CD4-positive, alpha-beta T cell (primary cell): Measurements from ENCODE around the gene NT5DC1. TPM values are rescaled to one million over a fixed set of nuclear protein-coding genes. Genes with fewer than 3 reads are reported as not detected.

Experiments
- ATAC-seq: fragments of 200-7000 bp; cut with Tn5 transposase; one replicate; pipeline ENCODE4 v1.10.0; 2022; ENCODE audit warnings: mild to moderate bottlenecking; ENCODE audit not compliant: poor library complexity
- CTCF ChIA-PET: fragments of 350-600 bp; sonication (Branson Sonifier 250); formaldehyde crosslinking; loops from one replicate; lab custom pipeline; 2021; ENCODE audit warnings: antibody characterized with exemption, inconsistent platforms; lab: Charles Lee
- POLR2A ChIA-PET: fragments of 350-600 bp; sonication (Branson Sonifier 250); formaldehyde crosslinking; loops from one replicate; lab custom pipeline; 2021; ENCODE audit warnings: antibody characterized with exemption, inconsistent platforms; lab: Charles Lee
- DNase-seq, 14 experiments: peaks; one replicate each; pipeline ENCODE4 v3.0.0-alpha.2; 2013 to 2020; ENCODE audit warnings: mixed read lengths in 2 of 14
- H3K27ac ChIP-seq, 2 donors: one replicate each; pipeline versions ENCODE4 v1.5.1 to v1.7.0; 2013; ENCODE audit warnings: low read length in 2 of 2, low read depth in 1 of 2, mild to moderate bottlenecking in 1 of 2
- H3K27me3 ChIP-seq, 2 experiments: 1 replicate in 1 of 2; 2 replicates in 1 of 2; pipeline versions ENCODE4 v1.6.1 to v1.7.0; 2013; ENCODE audit warnings: low read length in 2 of 2, control low read depth in 1 of 2, mild to moderate bottlenecking in 1 of 2, moderate library complexity in 1 of 2; ENCODE audit not compliant: insufficient read depth in 2 of 2, control insufficient read depth in 1 of 2
- H3K36me3 ChIP-seq: one replicate; pipeline ENCODE4 v1.6.1; 2013; ENCODE audit warnings: low read length, control low read depth; ENCODE audit not compliant: insufficient read depth
- H3K4me1 ChIP-seq: one replicate; pipeline ENCODE4 v1.6.1; 2013; ENCODE audit warnings: low read length, control low read depth; ENCODE audit not compliant: insufficient read depth
- H3K4me3 ChIP-seq: one replicate; pipeline ENCODE4 v1.5.1; 2013; ENCODE audit warnings: mild to moderate bottlenecking, low read length, moderate library complexity
- H3K9me3 ChIP-seq, 2 experiments: 1 replicate in 1 of 2; 2 replicates in 1 of 2; pipeline versions ENCODE4 v1.6.1 to v1.7.0; 2013; ENCODE audit warnings: low read length in 2 of 2, mild to moderate bottlenecking in 2 of 2, control low read depth in 1 of 2, moderate library complexity in 1 of 2; ENCODE audit not compliant: control insufficient read depth in 1 of 2, insufficient read depth in 1 of 2
- H3K27ac Mint-ChIP-seq: one replicate; pipeline ENCODE4 v1.8.0; 2020; ENCODE audit warnings: mixed read lengths
- H3K27me3 Mint-ChIP-seq: one replicate; pipeline ENCODE4 v1.8.0; 2021; ENCODE audit warnings: mixed read lengths
- H3K36me3 Mint-ChIP-seq: one replicate; pipeline ENCODE4 v1.8.0; 2021; ENCODE audit warnings: low read depth, mixed read lengths
- H3K4me1 Mint-ChIP-seq: one replicate; pipeline ENCODE4 v1.8.0; 2021; ENCODE audit warnings: low read depth, mixed read lengths
- H3K4me3 Mint-ChIP-seq: one replicate; pipeline ENCODE4 v1.8.0; 2020; ENCODE audit warnings: mild to moderate bottlenecking, mixed read lengths
- H3K9me3 Mint-ChIP-seq: one replicate; pipeline ENCODE4 v1.8.0; 2020; ENCODE audit warnings: mixed read lengths
- CTCF ChIP-seq: fragments of 200-600 bp; IDR thresholded peaks from one replicate; pipeline ENCODE4 v1.8.0; 2022; ENCODE audit warnings: antibody characterized with exemption, mild to moderate bottlenecking
- intact Hi-C, 2 experiments: fragments of 100-400 bp; cut with DNase I in 1 of 2; cut with micrococcal nuclease in 1 of 2; formaldehyde crosslinking; loops; one replicate each; pipeline versions ENCODE4 v1.15.1 to v1.9.0; 2023 to 2025; cut with DNase I, micrococcal nuclease
- total RNA-seq, 174 experiments: library from RNA in 2 of 174; stranded (reverse) in 2 of 174; gene quantifications; one replicate each; pipeline ENCODE4 v1.2.3 and lab custom pipeline; 2021 to 2026

Gene NT5DC1
- total RNA-seq, 2 experiments from 2014 or later: 24.2 to 27.2 TPM

- Histone ChIP-seq H3K27me3 (no peaks in the 10 kb centered on the region), H3K36me3 (no peaks in the 10 kb centered on the region), H3K4me3 (no peak overlapping the region), H3K4me1 (no peaks in the 10 kb centered on the region), H3K9me3 (no peaks in the 10 kb centered on the region), H3K27ac (no peak overlapping the region)
- Mint-ChIP-seq H3K4me3 (no peak overlapping the region), H3K27me3 (no peaks in the 10 kb centered on the region), H3K27ac (no peak overlapping the region), H3K9me3 (no peaks in the 10 kb centered on the region), H3K4me1 (peaks cover 3% of the 10 kb centered on the region), H3K36me3 (no peaks in the 10 kb centered on the region)
- ChIA-PET CTCF (no interaction called here), POLR2A (interaction anchor here (0.6 kb wide), 1 partner anchor 9 kb away, joined by 3 read pairs; no protein-coding TSS in a partner anchor)
- ATAC-seq: no peak
- no peak for TF ChIP-seq CTCF
- DNase-seq: no peak
- intact Hi-C loops: no loop called here
Observed at GRCh38 chr6:116208056-116208785, 107.6 kb downstream of the NT5DC1 start.

GRCh38 chr6:116210316-116210715 lies 109.7 kb downstream of the NT5DC1 start:
- CTCF ChIA-PET: no interaction called here
- Histone ChIP-seq H3K27ac (no peak overlapping the region), H3K27me3 (no peaks in the 10 kb centered on the region), H3K4me3 (no peak overlapping the region), H3K4me1 (no peaks in the 10 kb centered on the region), H3K9me3 (no peaks in the 10 kb centered on the region), H3K36me3 (peaks cover 2% of the 10 kb centered on the region)
- H3K27me3 Mint-ChIP-seq: no peaks in the 10 kb centered on the region
- ATAC-seq (no peak), DNase-seq (no peak)
- H3K4me3 Mint-ChIP-seq: no peak overlapping the region
- peaks cover under 1% of the 10 kb centered on the region for H3K36me3 Mint-ChIP-seq
- no peaks in the 10 kb centered on the region for H3K9me3 Mint-ChIP-seq
- POLR2A ChIA-PET: no interaction called here
- intact Hi-C loops: no loop called here
- no peak overlapping the region for H3K27ac Mint-ChIP-seq
- H3K4me1 Mint-ChIP-seq: no peaks in the 10 kb centered on the region
- TF ChIP-seq CTCF: no peak

GRCh38 chr6:116210750-116211425 lies 110.2 kb downstream of the NT5DC1 start:
- intact Hi-C loops: no loop called here
- H3K27ac Mint-ChIP-seq: no peak overlapping the region
- H3K36me3 Mint-ChIP-seq: peaks cover 4% of the 10 kb centered on the region

More at GRCh38 chr6:116210750-116211425, 110.2 kb downstream of the NT5DC1 start:
- Histone ChIP-seq H3K36me3 (peaks cover 2% of the 10 kb centered on the region), H3K27ac (no peak overlapping the region), H3K4me3 (no peak overlapping the region), H3K9me3 (no peaks in the 10 kb centered on the region), H3K4me1 (no peaks in the 10 kb centered on the region), H3K27me3 (no peaks in the 10 kb centered on the region)
- Mint-ChIP-seq H3K27me3 (no peaks in the 10 kb centered on the region), H3K4me3 (no peak overlapping the region), H3K4me1 (no peaks in the 10 kb centered on the region), H3K9me3 (no peaks in the 10 kb centered on the region)
- ChIA-PET POLR2A (no interaction called here), CTCF (no interaction called here)
- no peak for DNase-seq
- TF ChIP-seq CTCF: no peak
- no peak for ATAC-seq
